SU-DHL-6 (cell line): ENCODE data around the gene CCDC88C.

Source experiments
- CTCF ChIP-seq: fragments of 200-600 bp; sonication (generic); IDR thresholded peaks from one replicate; pipeline ENCODE4 v1.5.1; 2017; ENCODE audit warnings: antibody characterized with exemption, mild to moderate bottlenecking, low read length, moderate library complexity; ENCODE audit not compliant: insufficient read depth, poor library complexity, severe bottlenecking
- EZH2phosphoT487 ChIP-seq: fragments of 200-600 bp; sonication (generic), shearing (Covaris generic); conservative IDR thresholded peaks from 2 replicates; pipeline ENCODE4 v1.6.1; 2018; ENCODE audit warnings: mild to moderate bottlenecking, antibody characterized with exemption, low read length, moderate library complexity, mixed read lengths

GRCh38 chr14:91293281-91293680, 124.3 kb downstream of the CCDC88C start:
- TF ChIP-seq CTCF: no peak
- TF ChIP-seq EZH2phosphoT487: no peak
